ENCODE data around the gene MYO15B. TPM values are rescaled to one million over a fixed set of nuclear protein-coding genes. Genes with fewer than 3 reads are reported as not detected.
A peak's percentile ranks its signal among the peaks of the same experiment; 100 is the strongest.

MYO15B gene
- total RNA-seq, 1 experiment from 2014 or later: 7.1 TPM

GRCh38 chr17:75642784-75643642 is 55.4 kb downstream of the MYO15B start:
- Histone ChIP-seq H3F3A (ENCODE audit: low read length, unreplicated experiment) (no peaks in the 10 kb centered on the region), H3K9me2 (replicated peaks; ENCODE audit: low read length) (no peaks in the 10 kb centered on the region), H4K20me1 (ENCODE audit: low read length) (no peaks in the 10 kb centered on the region), H3K9ac (ENCODE audit: low read length) (peak overlapping the region; percentile 24; the same call in 1 of the 2 replicates), H3K36me3 (ENCODE audit: low read depth, low read length) (no peaks in the 10 kb centered on the region), H3K4me3 (ENCODE audit: low read length) (no peak overlapping the region), H2AFZ (ENCODE audit: low read length) (no peak overlapping the region), H3K27me3 (ENCODE audit: low read length) (no peaks in the 10 kb centered on the region), H3K9me3 (ENCODE audit: low read length) (no peaks in the 10 kb centered on the region), H3K4me1 (ENCODE audit: insufficient read depth, low read length) (peaks cover 54% of the 10 kb centered on the region), H3K27ac (ENCODE audit: low read length) (peak overlapping the region; percentile 64), H3K79me2 (ENCODE audit: low read length) (no peaks in the 10 kb centered on the region), H3K4me2 (ENCODE audit: low read length) (peak overlapping the region; percentile 20)
- intact Hi-C loops (cut with micrococcal nuclease): no loop called here
- no peak for ATAC-seq
- DNase-seq: peak; percentile 39
- no TSS peak for BruUV-seq (replicated peaks)
- TF ChIP-seq EZH2phosphoT487 (IDR thresholded peaks at IDR 0.05; ENCODE audit: borderline replicate concordance, low read length) (no peak), EZH2 (IDR thresholded peaks at IDR 0.05; ENCODE audit: low read length, unreplicated experiment) (no peak), CTCF (conservative IDR thresholded peaks at IDR 0.05; ENCODE audit: low read depth, low read length) (no peak)
- POLR2A ChIA-PET (ENCODE audit: unreplicated experiment): no interaction called here
- CTCF ChIA-PET: no interaction called here

GRCh38 chr17:75643643-75644017 is 56.0 kb downstream of the MYO15B start:
- H3K79me2 ChIP-seq (ENCODE audit: low read length): no peaks in the 10 kb centered on the region
- no peak overlapping the region for H3K4me2 ChIP-seq (ENCODE audit: low read length)
- POLR2A ChIA-PET (ENCODE audit: unreplicated experiment): no interaction called here
- H3K4me1 ChIP-seq (ENCODE audit: insufficient read depth, low read length): peaks cover 54% of the 10 kb centered on the region
- intact Hi-C loops (cut with micrococcal nuclease): no loop called here
- H3K9me2 ChIP-seq (replicated peaks; ENCODE audit: low read length): no peaks in the 10 kb centered on the region
- no peaks in the 10 kb centered on the region for H3K36me3 ChIP-seq (ENCODE audit: low read depth, low read length)
- no TSS peak for BruUV-seq (replicated peaks)
- DNase-seq: no peak
- H3K27ac ChIP-seq (ENCODE audit: low read length): peak overlapping the region; percentile 64
- H3K27me3 ChIP-seq (ENCODE audit: low read length): no peaks in the 10 kb centered on the region
- H3K4me3 ChIP-seq (ENCODE audit: low read length): no peak overlapping the region
- H4K20me1 ChIP-seq (ENCODE audit: low read length): no peaks in the 10 kb centered on the region
- no peaks in the 10 kb centered on the region for H3F3A ChIP-seq (ENCODE audit: low read length, unreplicated experiment)
- TF ChIP-seq EZH2 (IDR thresholded peaks at IDR 0.05; ENCODE audit: low read length, unreplicated experiment): no peak
- no peak for TF ChIP-seq EZH2phosphoT487 (IDR thresholded peaks at IDR 0.05; ENCODE audit: borderline replicate concordance, low read length)
- TF ChIP-seq CTCF (conservative IDR thresholded peaks at IDR 0.05; ENCODE audit: low read depth, low read length): no peak
- no peak overlapping the region for H3K9ac ChIP-seq (ENCODE audit: low read length)
- H3K9me3 ChIP-seq (ENCODE audit: low read length): no peaks in the 10 kb centered on the region
- ATAC-seq: no peak
- CTCF ChIA-PET: no interaction called here
- H2AFZ ChIP-seq (ENCODE audit: low read length): no peak overlapping the region

DNA sequence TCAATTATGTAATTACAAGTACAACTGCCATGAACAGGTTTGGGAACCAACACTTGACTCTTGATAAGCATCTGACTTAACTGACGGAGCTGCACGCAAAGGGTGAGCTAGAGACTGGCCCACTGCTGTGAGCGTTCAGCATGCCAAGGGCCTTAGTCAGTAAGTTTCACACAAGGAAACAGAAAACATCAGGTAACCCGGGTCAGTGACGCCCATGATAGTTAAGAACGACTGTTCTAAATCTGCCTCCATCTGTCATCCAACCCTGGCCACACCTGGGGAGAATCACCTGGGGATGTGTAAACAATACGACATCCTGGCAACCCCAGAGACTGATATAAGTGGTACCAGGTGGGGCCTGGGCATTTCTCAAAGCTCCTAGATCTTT is 57.9 kb downstream of the MYO15B start:
- CTCF ChIA-PET: interaction anchor here (1.0 to 3.0 kb wide), 4 partner anchors 12 to 102 kb away, joined by 3 to 58 read pairs (median 6); partner anchors contain the start of genes ITGB4 and SMIM5
- Histone ChIP-seq H3K9ac (ENCODE audit: low read length) (peak overlapping the region; percentile 86), H3F3A (ENCODE audit: low read length, unreplicated experiment) (no peaks in the 10 kb centered on the region), H3K4me1 (ENCODE audit: insufficient read depth, low read length) (peaks cover 45% of the 10 kb centered on the region), H3K4me2 (ENCODE audit: low read length) (peak overlapping the region; percentile 72), H3K9me2 (replicated peaks; ENCODE audit: low read length) (no peaks in the 10 kb centered on the region), H3K4me3 (ENCODE audit: low read length) (peak overlapping the region; percentile 6; the same call in 1 of the 2 replicates), H3K79me2 (ENCODE audit: low read length) (no peaks in the 10 kb centered on the region), H4K20me1 (ENCODE audit: low read length) (no peaks in the 10 kb centered on the region), H3K27ac (ENCODE audit: low read length) (peak overlapping the region; percentile 94), H3K27me3 (ENCODE audit: low read length) (no peaks in the 10 kb centered on the region), H3K9me3 (ENCODE audit: low read length) (no peaks in the 10 kb centered on the region), H2AFZ (ENCODE audit: low read length) (no peak overlapping the region), H3K36me3 (ENCODE audit: low read depth, low read length) (0 out of 2 replicates have a peak, but pooled peaks cover 4% of the 10 kb centered on the region)
- BruUV-seq (replicated peaks): no TSS peak
- DNase-seq: peak; percentile 99
- POLR2A ChIA-PET (ENCODE audit: unreplicated experiment): interaction anchor here (0.7 to 1.0 kb wide), 4 partner anchors 11 to 121 kb away, joined by 3 to 7 read pairs (median 4); partner anchors contain the start of gene SMIM5
- intact Hi-C loops (cut with micrococcal nuclease): no loop called here
- ATAC-seq: peak; percentile 81
- no peak for TF ChIP-seq EZH2phosphoT487 (IDR thresholded peaks at IDR 0.05; ENCODE audit: borderline replicate concordance, low read length)
- TF ChIP-seq CTCF (conservative IDR thresholded peaks at IDR 0.05; ENCODE audit: low read depth, low read length): no peak

All from PC-3 (cell line).